Erythroblast (primary cell): ENCODE data around the gene FAM98B.

Source experiments
- DNase-seq, 2 experiments: peaks; one replicate each; lab custom pipeline; 2025; lab: John Stamatoyannopoulos, UW
- GATA1 ChIP-seq: IDR thresholded peaks from 2 replicates; pipeline ENCODE4 v1.6.1; 2011; ENCODE audit warnings: low read depth, mild to moderate bottlenecking, control low read depth, low read length, moderate library complexity
- POLR2A ChIP-seq: IDR thresholded peaks from 2 replicates; pipeline ENCODE4 v1.6.1; 2011; ENCODE audit warnings: mild to moderate bottlenecking, low read length

FAM98B gene

DNA sequence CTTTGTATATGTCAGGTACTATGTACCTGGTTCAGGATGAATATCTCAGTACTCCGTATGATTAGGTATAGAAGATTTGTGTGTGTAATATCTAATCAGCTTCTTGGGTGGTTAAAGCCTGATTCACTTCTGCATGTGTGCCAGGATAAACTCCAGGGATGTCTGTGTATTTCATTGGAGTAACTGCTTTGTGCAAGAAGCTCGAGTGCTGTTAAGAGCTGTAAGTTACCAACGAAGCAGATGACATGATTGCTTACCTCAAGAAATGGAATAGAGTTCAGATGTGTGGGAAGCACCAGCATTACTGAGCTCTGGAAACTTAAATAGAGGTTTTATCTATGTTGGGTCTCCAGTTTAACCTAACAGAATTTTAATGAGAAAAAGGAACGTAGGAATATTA lies 23.7 kb downstream of the FAM98B start:
- TF ChIP-seq GATA1, result no peak
- no peak for TF ChIP-seq POLR2A
- DNase-seq, result no peak

DNA sequence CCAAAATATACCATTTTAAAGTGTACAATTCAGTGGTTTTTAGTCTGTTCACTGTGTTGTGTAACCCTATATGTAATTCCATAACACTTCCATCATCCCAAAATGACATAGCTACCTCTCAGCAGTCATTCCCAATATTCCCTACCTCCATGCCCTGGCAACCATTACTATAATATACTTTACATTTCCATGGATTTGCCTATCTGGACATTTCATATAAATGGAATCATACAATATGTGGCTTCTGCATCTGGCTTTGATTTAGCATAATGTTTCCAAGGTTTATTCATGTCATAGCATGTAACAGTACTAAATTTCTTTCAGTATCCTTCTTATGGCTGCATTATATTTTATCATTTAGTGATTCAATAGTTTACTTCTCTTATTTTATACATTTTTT lies 25.3 kb downstream of the FAM98B start:
- DNase-seq, result no peak
- TF ChIP-seq GATA1 (no peak), POLR2A (no peak)

DNA sequence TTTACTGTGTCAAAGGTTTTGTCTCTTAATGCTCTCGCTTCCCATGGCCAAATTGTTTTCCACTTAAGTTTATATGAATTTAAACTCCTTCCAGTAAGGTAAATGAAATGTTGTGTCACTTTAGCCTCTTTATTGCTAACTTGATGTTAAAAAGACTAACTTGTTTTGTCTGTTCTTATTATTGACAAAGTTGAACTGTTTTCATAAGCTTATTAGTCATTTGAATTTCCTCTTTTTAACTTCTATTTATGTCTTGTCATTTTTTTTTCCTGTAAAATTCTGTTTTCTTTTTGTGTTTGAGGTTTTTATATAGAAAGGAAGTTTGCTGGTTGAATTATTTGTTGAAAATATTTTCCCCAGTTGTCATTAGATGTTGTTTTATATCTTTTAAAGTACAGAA lies 25.8 kb downstream of the FAM98B start:
- DNase-seq, result no peak
- no peak for TF ChIP-seq GATA1
- no peak for TF ChIP-seq POLR2A

DNA sequence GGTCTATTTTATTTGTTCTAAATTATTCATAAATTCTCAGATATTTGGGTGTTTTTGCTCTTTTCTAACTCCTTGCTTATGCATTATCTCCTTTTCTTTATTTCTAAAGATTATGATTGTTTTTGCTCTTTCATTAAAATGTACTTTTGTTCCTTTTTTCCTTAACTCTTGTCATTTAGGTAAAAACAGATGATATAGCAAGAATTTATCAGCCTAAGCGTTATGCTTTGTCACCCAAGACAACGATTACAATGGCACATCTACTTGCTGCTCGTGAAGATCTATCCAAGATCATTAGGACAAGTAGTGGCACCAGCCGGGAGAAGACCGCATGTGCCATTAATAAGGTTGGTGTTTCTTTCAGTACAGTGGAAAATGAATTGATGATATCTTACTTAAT lies 27.2 kb downstream of the FAM98B start:
- no peak for TF ChIP-seq GATA1
- no peak for TF ChIP-seq POLR2A
- no peak for DNase-seq

DNA sequence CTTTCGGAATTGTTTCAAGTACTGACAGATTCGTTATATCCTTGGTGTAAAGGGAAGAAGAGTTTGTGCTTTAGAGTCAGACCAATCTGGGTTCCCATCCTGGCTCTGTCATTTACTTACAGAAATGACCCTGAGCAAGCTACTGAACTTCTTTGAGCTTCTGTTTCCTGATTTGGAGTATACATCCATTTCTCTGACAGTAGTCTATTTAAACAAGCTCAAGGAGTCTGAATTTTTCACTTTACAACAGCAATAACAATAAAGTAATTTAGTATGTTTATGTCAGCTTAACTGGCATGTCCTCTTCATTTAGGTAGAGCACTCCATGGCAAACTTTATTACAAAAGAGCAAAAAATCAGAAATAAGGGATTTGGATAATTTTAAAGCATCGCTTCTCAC lies 27.8 kb downstream of the FAM98B start:
- no peak for DNase-seq
- no peak for TF ChIP-seq POLR2A
- TF ChIP-seq GATA1, result no peak

DNA sequence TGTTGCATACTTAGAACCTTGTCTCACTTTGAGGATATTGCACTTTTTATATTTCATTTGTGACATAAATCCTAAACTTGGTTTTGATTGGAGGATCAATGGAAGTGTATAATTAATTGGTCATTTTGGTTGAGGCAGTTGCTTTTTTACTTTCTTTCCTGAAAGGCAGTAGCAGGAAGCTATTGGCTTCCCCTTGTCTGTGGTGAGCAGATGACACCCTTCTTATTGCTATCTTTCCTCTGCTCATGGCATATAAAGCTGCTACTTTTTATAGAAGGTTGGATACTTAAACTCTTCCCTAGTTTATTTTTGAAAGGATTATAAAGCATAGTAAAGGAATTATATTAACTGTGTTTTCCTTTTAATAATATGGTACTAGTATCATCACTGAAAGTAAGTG lies 28.6 kb downstream of the FAM98B start:
- TF ChIP-seq GATA1 (no peak), POLR2A (no peak)
- DNase-seq, result no peak

DNA sequence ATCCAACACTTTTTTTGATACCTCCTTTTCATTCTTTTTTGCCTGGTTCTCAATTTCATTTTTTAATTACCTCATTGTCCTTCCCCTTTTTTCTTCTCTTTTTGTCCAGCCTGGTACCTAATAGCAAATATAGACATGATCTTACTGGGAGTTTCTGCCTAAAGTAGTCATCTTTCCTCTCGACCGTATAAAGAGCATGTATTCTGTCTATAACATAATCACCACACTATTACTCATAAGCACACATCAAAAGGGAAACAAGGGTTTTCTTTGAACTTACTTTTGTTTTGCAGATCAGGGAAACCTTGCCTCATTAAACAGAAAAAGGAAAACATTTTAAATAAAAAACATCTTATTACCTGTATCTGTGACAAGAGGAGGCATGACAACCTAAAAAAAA lies 33.0 kb downstream of the FAM98B start:
- no peak for TF ChIP-seq GATA1
- TF ChIP-seq POLR2A, result no peak
- no peak for DNase-seq

DNA sequence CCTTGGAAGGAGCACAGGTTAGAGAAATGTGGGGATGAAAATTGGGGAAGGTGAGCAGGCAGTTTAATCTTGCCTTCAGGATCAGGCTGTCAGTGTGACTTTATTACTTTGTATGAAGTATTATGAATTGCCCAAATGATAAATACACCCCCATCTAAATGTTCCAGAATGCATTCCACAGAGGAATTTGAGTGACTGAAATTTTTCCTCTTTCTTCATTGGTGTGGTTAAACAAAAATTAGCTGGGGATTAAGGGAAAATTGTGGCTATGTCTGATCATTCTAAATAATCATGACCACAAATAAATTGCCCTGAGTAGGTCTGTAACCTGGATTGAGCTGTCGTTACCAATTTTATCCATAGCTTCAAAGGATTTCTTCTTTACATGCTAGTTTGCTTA lies 33.5 kb downstream of the FAM98B start:
- no peak for TF ChIP-seq POLR2A
- TF ChIP-seq GATA1, result no peak
- DNase-seq, result no peak

DNA sequence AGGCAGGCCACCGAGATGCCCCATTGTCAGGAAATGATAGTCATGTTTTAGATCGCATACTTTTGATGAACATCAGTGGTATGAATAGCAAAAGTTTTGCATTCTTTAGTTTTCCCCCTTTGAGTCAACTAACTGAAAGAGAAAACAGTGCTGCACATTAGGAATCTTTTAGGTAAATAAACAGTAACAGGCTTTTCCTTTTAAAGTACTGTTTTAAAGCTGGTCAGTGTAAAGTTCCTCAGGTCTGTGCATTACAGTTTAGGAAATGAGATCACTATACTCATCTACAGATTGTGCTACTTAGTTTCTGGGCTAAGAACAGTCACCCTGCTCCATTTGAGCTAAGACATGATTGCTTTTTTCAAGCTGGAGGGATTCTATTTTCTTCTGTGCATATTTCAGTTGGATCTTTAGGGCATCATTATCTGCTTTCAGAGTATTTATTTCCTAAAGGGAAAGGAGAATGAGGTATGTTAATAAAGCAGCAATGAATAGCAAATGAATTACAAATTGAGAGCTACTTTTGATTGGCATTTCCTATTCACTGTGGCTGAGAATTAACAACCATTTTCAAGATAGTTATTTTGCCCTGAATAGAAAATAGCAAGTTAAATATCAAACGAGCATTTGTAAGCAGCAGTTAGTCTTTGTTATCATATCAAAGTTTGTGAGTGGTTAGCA lies 36.5 kb downstream of the FAM98B start:
- DNase-seq, result no peak
- TF ChIP-seq GATA1, result no peak
- no peak for TF ChIP-seq POLR2A

DNA sequence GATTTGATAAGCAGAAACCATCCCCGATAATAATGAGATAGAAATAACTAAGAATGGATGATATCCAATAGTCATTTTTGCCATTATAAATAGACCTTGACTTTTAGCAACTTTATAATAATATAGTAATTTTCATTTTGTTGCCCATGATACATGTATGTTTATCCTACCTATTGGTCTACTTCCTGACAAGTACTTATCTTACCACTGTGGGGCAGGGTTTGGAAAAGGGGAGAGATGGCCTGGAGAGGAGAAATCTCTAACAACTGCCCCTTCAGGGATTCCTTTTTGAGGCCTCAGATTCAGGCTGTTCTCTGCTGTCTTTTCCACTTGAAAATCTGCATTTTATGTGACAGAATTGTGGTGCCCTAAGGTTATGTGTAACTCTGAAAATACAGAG lies 42.2 kb downstream of the FAM98B start:
- TF ChIP-seq POLR2A, result no peak
- TF ChIP-seq GATA1, result no peak
- DNase-seq, result no peak

DNA sequence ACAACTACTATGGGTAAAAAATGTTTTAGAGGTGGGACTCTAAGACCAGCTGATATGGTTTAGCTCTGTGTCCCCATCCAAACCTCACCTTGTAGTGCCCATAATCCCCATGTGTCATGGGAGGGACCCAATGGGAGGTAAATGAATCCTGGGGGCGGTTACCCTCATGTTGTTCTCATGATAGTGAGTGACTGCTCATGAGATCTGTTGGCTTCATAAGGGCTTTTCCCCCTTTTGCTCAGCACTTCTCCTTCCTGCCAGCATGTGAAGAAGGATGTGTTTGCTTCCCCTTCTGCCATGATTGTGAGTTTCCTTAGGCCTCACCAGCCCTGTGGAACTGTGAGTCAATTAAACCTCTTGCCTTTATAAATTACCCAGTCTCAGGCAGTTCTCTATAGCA lies 45.7 kb downstream of the FAM98B start:
- TF ChIP-seq GATA1 (no peak), POLR2A (no peak)
- DNase-seq, result no peak

DNA sequence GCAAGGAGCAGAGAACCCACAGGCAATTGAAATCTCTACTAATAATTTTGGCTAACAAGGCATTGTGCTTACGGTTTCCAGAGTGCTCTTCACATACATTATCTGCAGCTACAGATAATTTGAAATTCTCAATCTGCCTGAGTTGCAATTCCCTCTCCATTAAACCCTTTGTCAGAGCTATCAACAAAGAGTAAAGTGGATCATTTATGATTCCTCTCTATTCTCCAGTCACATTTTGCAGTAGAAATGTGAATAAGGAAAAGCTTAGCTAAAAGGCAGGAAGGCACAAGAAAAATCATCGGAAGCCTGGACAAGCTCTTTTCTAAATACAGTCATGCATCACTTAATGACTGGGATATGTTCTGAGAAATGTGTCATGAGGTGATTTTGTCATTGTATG lies 49.6 kb downstream of the FAM98B start:
- TF ChIP-seq POLR2A, result no peak
- TF ChIP-seq GATA1, result no peak
- no peak for DNase-seq

DNA sequence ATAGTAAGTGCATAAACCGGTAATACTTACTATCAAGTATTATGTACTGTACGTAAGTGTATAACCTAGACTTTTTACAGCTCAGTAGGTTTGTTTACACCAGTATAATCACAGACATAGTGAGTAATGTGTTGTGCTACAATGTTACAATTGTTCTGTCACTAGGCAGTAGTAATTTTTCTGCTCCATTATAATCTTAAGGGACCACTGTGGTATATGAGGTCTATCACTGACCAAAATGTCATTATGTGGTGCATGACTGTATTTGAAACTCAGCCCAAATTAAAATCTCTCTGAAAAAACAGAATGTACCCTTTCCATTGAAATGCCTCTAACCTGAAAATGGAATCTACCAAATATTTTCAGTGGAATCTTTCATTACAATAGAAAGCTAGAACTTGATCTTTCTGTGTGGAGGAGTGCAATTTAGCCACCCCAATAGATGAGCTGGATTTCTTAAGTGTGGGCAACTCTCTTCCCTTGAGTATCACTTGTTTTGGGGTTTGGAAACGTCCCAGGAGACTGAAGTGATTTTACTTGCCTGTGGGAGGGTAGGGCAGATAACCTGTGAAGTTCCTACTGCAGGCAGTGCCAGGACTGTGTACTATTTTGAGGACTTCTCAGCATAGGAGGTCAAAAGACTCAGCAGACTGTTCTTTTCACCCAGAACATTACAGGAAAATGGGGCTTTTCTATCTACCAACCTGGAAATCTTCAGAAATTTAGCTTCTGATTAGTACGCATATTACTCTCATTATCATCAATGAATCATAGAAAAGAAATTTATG lies 50.9 kb downstream of the FAM98B start:
- no peak for DNase-seq
- TF ChIP-seq GATA1 (no peak), POLR2A (no peak)

DNA sequence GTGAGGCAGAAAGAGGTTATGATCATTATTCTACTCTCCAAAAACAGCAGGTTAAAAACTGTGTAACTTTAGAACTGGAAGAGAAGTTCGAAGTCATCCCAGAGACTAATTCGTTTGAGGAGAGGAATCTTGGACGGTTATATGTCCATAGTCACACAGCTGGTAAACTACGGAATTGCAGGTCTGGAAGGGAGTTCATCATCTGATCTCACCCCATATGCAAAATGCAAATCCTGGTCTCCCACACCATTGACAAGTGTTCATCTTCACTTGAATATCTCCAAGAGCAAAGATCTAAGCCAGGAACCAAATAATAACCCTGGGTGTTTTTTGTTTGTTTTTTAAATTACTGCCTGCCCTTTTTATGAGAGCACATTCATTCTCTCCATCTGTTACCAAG lies 53.1 kb downstream of the FAM98B start:
- no peak for TF ChIP-seq POLR2A
- no peak for TF ChIP-seq GATA1
- no peak for DNase-seq
